H9 (cell line): ENCODE measurements around the gene RPL22. TPM values are rescaled to one million over a fixed set of nuclear protein-coding genes. Genes with fewer than 3 reads are reported as not detected.

Experiments
- DNase-seq: peaks from one replicate; pipeline ENCODE4 v3.0.0-alpha.2; 2017
- H2AFZ ChIP-seq: one replicate; pipeline ENCODE4 v1.6.1; 2013; ENCODE audit warnings: mild to moderate bottlenecking, low read length, control low read depth, moderate library complexity
- H2AK5ac ChIP-seq: 2 replicates; pipeline ENCODE4 v1.6.1; 2013; ENCODE audit warnings: low read length, control low read depth, mixed read lengths; ENCODE audit not compliant: insufficient read length
- H2BK120ac ChIP-seq: one replicate; pipeline ENCODE4 v1.6.1; 2013; ENCODE audit warnings: low read depth, mild to moderate bottlenecking, low read length, control low read depth, inconsistent platforms; ENCODE audit not compliant: poor library complexity, severe bottlenecking
- H2BK12ac ChIP-seq: 2 replicates; pipeline ENCODE4 v1.6.1; 2013; ENCODE audit warnings: low read length, control low read depth, mixed read lengths, low read depth; ENCODE audit not compliant: insufficient read length
- H2BK15ac ChIP-seq: 2 replicates; pipeline ENCODE4 v1.6.1; 2013; ENCODE audit warnings: low read depth, low read length, control low read depth
- H2BK20ac ChIP-seq: one replicate; pipeline ENCODE4 v1.6.1; 2013; ENCODE audit warnings: low read depth, mild to moderate bottlenecking, low read length, control low read depth, inconsistent platforms; ENCODE audit not compliant: poor library complexity, severe bottlenecking
- H2BK5ac ChIP-seq: 2 replicates; pipeline ENCODE4 v1.6.1; 2013; ENCODE audit warnings: low read length, control low read depth, mixed read lengths; ENCODE audit not compliant: insufficient read length
- H3K14ac ChIP-seq: 2 replicates; pipeline ENCODE4 v1.6.1; 2013; ENCODE audit warnings: low read length, control low read depth; ENCODE audit not compliant: insufficient read depth
- H3K18ac ChIP-seq: 2 replicates; pipeline ENCODE4 v1.6.1; 2013; ENCODE audit warnings: low read depth, mild to moderate bottlenecking, mixed read lengths, low read length, control low read depth; ENCODE audit not compliant: insufficient read length
- H3K23ac ChIP-seq: 2 replicates; pipeline ENCODE4 v1.6.1; 2013; ENCODE audit warnings: low read length, control low read depth, mixed read lengths, low read depth; ENCODE audit not compliant: insufficient read length
- H3K23me2 ChIP-seq: 2 replicates; pipeline ENCODE4 v1.6.1; 2013; ENCODE audit warnings: low read depth, mild to moderate bottlenecking, mixed read lengths, low read length, control low read depth; ENCODE audit not compliant: insufficient read length, poor library complexity, severe bottlenecking
- H3K27ac ChIP-seq: 2 replicates; pipeline ENCODE4 v1.5.1; 2013; ENCODE audit warnings: low read length, control low read depth, mixed read lengths, low read depth; ENCODE audit not compliant: insufficient read length
- H3K27me3 ChIP-seq: 2 replicates; pipeline ENCODE4 v1.6.1; 2013; ENCODE audit warnings: low read length, control low read depth, inconsistent platforms; ENCODE audit not compliant: insufficient read depth
- H3K4ac ChIP-seq: 2 replicates; pipeline ENCODE4 v1.6.1; 2013; ENCODE audit warnings: low read depth, mild to moderate bottlenecking, control low read depth, inconsistent platforms, low read length, moderate library complexity
- H3K4me1 ChIP-seq: 2 replicates; pipeline ENCODE4 v1.6.1; 2013; ENCODE audit warnings: low read length, control low read depth, inconsistent platforms; ENCODE audit not compliant: insufficient read depth
- H3K4me2 ChIP-seq: 2 replicates; pipeline ENCODE4 v1.6.1; 2013; ENCODE audit warnings: low read length, control low read depth, mixed read lengths; ENCODE audit not compliant: insufficient read length, insufficient read depth
- H3K56ac ChIP-seq: 2 replicates; pipeline ENCODE4 v1.6.1; 2013; ENCODE audit warnings: low read depth, mild to moderate bottlenecking, mixed read lengths, low read length, control low read depth; ENCODE audit not compliant: insufficient read length
- H3K79me1 ChIP-seq: 2 replicates; pipeline ENCODE4 v1.6.1; 2013; ENCODE audit warnings: low read depth, mild to moderate bottlenecking, moderate library complexity, low read length, control low read depth, inconsistent platforms; ENCODE audit not compliant: insufficient read depth, poor library complexity, severe bottlenecking
- H3K79me2 ChIP-seq: 2 replicates; pipeline ENCODE4 v1.6.1; 2013; ENCODE audit warnings: low read length, control low read depth, inconsistent platforms; ENCODE audit not compliant: insufficient read depth
- H3K9ac ChIP-seq: 2 replicates; pipeline ENCODE4 v1.6.1; 2013; ENCODE audit warnings: low read length, control low read depth, mixed read lengths; ENCODE audit not compliant: insufficient read length; ENCODE audit errors: extremely low read depth
- H3K9me3 ChIP-seq: one replicate; pipeline ENCODE4 v1.6.1; 2013; ENCODE audit warnings: low read depth, low read length, inconsistent platforms; ENCODE audit not compliant: control insufficient read depth
- H3T11ph ChIP-seq: one replicate; pipeline ENCODE4 v1.6.1; 2013; ENCODE audit warnings: mild to moderate bottlenecking, low read length, control low read depth, inconsistent platforms
- H4K20me1 ChIP-seq: one replicate; pipeline ENCODE4 v1.6.1; 2013; ENCODE audit not compliant: control insufficient read depth, insufficient read length, insufficient read depth
- H4K5ac ChIP-seq: 2 replicates; pipeline ENCODE4 v1.6.1; 2013; ENCODE audit warnings: low read depth, mild to moderate bottlenecking, mixed read lengths, low read length, control low read depth; ENCODE audit not compliant: insufficient read length
- H4K8ac ChIP-seq: replicated peaks from 2 replicates; pipeline ENCODE4 v1.6.1; 2013; ENCODE audit warnings: low read length, control low read depth, mixed read lengths, low read depth; ENCODE audit not compliant: insufficient read length
- H4K91ac ChIP-seq: 2 replicates; pipeline ENCODE4 v1.6.1; 2013; ENCODE audit warnings: low read depth, mild to moderate bottlenecking, moderate library complexity, mixed read lengths, low read length, control low read depth; ENCODE audit not compliant: insufficient read length
- H3K27ac Mint-ChIP-seq, 3 experiments: 2 replicates in 2 of 3; 3 replicates in 1 of 3; pipeline ENCODE4 v1.8.0; 2020 to 2021; ENCODE audit warnings: mixed read lengths in 3 of 3, mild to moderate bottlenecking in 1 of 3, moderate library complexity in 1 of 3
- H3K27me3 Mint-ChIP-seq: 2 replicates; pipeline ENCODE4 v1.8.0; 2021; ENCODE audit warnings: low read depth, mild to moderate bottlenecking, moderate library complexity, mixed read lengths
- H3K36me3 Mint-ChIP-seq, 3 experiments: 2 replicates in 2 of 3; 3 replicates in 1 of 3; pipeline ENCODE4 v1.8.0; 2020 to 2021; ENCODE audit warnings: low read depth in 3 of 3, mixed read lengths in 3 of 3; ENCODE audit not compliant: insufficient read depth in 1 of 3
- H3K4me1 Mint-ChIP-seq, 2 experiments: 2 replicates each; pipeline ENCODE4 v1.8.0; 2020; ENCODE audit warnings: mixed read lengths in 2 of 2
- H3K4me3 Mint-ChIP-seq, 2 experiments: 2 replicates in 1 of 2; 3 replicates in 1 of 2; pipeline ENCODE4 v1.8.0; 2020 to 2021; ENCODE audit warnings: mild to moderate bottlenecking in 2 of 2, mixed read lengths in 2 of 2, moderate library complexity in 1 of 2
- H3K9me3 Mint-ChIP-seq, 2 experiments: 2 replicates in 1 of 2; 3 replicates in 1 of 2; pipeline ENCODE4 v1.8.0; 2020; ENCODE audit warnings: mild to moderate bottlenecking in 2 of 2, mixed read lengths in 2 of 2, moderate library complexity in 1 of 2
- WGBS: extraction: QIAGEN DNeasy Blood & Tissue Kit; methylation state at CpG from one replicate; pipeline ENCODE4 v1.1.7; 2013; ENCODE audit warnings: missing lambda C conversion rate, low lambda C conversion rate, mixed read lengths; ENCODE audit not compliant: insufficient read length; ENCODE audit errors: extremely low coverage; 5-methylcytosine and 5-hydroxymethylcytosine counted together
- total RNA-seq: library from RNA; stranded (reverse); gene quantifications from 2 replicates; pipeline ENCODE4 v1.2.1, GENCODE V29; 2021
- TF ChIP-seq, protein P1 (sequence below): fragments of 200-600 bp; sonication (generic); conservative IDR thresholded peaks from 3 replicates; pipeline ENCODE4 v1.8.0; 2021; ENCODE audit warnings: antibody characterized with exemption, mild to moderate bottlenecking

Gene RPL22
- total RNA-seq, 1 experiment from 2014 or later, result 582 TPM

- no peak overlapping the region for H4K8ac ChIP-seq
- H3K27me3 ChIP-seq, result peaks cover 9% of the 10 kb centered on the region; the same call in 1 of the 2 replicates
- H3K9ac ChIP-seq, result no peak overlapping the region
- WGBS, result no CpG with 5 or more reads among the region's 2 CpGs
- peaks cover 47% of the 10 kb centered on the region for H3K27me3 Mint-ChIP-seq
- H2AFZ ChIP-seq, result no peak overlapping the region
- no peaks in the 10 kb centered on the region for H3K9me3 ChIP-seq
- no peak overlapping the region for H2BK120ac ChIP-seq
- H4K5ac ChIP-seq, result no peak overlapping the region
- no peak overlapping the region for H3K23ac ChIP-seq
- H3K56ac ChIP-seq, result no peak overlapping the region
- no peak overlapping the region for H2BK5ac ChIP-seq
- no peak overlapping the region for H2BK15ac ChIP-seq
- no peak overlapping the region for H2BK12ac ChIP-seq
- H3T11ph ChIP-seq, result no peak overlapping the region
- peak overlapping the region; percentile 66; the same call in 1 of the 2 replicates for H3K14ac ChIP-seq
- peak overlapping the region; percentile 34 for H3K18ac ChIP-seq
- peaks cover 7% of the 10 kb centered on the region for H3K23me2 ChIP-seq
- peak overlapping the region in 1 of 3 experiments; percentile 87; a peak in 1 of 7 replicates for H3K27ac Mint-ChIP-seq
- H4K20me1 ChIP-seq, result no peaks in the 10 kb centered on the region
- no peaks in the 10 kb centered on the region for H3K79me2 ChIP-seq
- no peak overlapping the region for H4K91ac ChIP-seq
- H3K36me3 Mint-ChIP-seq, result no peaks in the 10 kb centered on the region
- no peak overlapping the region for H3K27ac ChIP-seq
- H3K4me1 Mint-ChIP-seq, result peaks cover 2 to 9% of the 10 kb centered on the region in 2 experiments; a peak in 2 of 4 replicates
- no peaks in the 10 kb centered on the region for H3K4me1 ChIP-seq
- H3K4ac ChIP-seq, result no peak overlapping the region; the same call in 1 of the 2 replicates
- H3K79me1 ChIP-seq, result no peaks in the 10 kb centered on the region
- H2AK5ac ChIP-seq, result no peak overlapping the region
- H3K4me3 Mint-ChIP-seq, result no peak overlapping the region
- TF ChIP-seq, protein P1, sequence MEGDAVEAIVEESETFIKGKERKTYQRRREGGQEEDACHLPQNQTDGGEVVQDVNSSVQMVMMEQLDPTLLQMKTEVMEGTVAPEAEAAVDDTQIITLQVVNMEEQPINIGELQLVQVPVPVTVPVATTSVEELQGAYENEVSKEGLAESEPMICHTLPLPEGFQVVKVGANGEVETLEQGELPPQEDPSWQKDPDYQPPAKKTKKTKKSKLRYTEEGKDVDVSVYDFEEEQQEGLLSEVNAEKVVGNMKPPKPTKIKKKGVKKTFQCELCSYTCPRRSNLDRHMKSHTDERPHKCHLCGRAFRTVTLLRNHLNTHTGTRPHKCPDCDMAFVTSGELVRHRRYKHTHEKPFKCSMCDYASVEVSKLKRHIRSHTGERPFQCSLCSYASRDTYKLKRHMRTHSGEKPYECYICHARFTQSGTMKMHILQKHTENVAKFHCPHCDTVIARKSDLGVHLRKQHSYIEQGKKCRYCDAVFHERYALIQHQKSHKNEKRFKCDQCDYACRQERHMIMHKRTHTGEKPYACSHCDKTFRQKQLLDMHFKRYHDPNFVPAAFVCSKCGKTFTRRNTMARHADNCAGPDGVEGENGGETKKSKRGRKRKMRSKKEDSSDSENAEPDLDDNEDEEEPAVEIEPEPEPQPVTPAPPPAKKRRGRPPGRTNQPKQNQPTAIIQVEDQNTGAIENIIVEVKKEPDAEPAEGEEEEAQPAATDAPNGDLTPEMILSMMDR, result no peak
- no peak overlapping the region for H3K4me2 ChIP-seq
- H3K9me3 Mint-ChIP-seq, result no peaks in the 10 kb centered on the region
- H2BK20ac ChIP-seq, result no peak overlapping the region
- no peak for DNase-seq
Measured at GRCh38 chr1:6145396-6145750, 54.0 kb downstream of the RPL22 start.
